ENCODE measurements around the gene SLC8A3.
"Not testable (repeated sequence)": the region's sequence is repeated elsewhere in the genome, so short reads cannot be mapped to it uniquely, and the experiment has no call there.

SLC8A3 gene

DNA sequence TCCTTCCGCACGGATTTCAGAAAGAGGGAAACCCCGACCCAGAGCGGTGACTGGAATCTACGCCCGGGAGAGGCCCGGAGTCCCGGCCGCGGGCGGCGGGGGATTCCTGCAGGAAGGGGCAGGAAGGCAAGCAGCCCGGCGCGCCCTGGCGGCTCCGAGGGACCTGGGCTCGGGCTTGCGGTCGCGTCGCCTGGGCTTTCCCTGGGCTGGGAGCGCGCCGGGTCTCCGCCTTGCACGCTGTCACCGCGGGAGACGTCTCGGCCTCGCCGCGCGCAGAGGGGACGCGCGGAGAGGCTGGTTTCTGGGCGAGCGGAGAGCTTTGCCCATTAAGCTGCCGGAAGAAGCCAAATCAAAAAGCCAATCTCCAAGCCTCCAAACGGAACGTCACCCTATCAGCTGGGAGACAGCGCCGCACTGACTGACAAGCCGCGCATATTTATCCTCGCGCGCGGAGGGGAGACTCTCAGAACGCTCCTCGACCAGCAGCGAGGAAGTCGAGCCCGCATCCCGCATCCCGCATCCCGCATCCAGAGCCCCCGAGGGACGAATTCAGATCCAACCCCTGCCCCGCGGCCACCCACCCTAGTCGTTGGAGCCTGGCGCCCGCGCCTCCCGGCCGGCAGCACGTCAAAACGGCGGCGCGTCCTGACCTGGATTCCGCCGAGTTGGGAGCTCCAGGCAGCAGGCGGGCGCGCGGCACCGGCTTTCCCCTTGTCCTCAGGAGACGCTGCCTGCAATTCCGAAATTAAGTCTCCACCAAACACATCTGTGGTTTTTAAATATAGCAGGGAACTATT lies at the start of gene SLC8A3:
SLC8A3 (minus strand) TSS at position 293 of the 797 bp plus-strand sequence. CDS start 20,529 bp downstream, outside the sequence.
- no peak for DNase-seq (ENCODE audit: low read depth in 2 of 2)

- no peak for DNase-seq (ENCODE audit: low read depth in 2 of 2)
Observed at GRCh38 chr14:70237710-70238109, 49.0 kb upstream of the SLC8A3 start.

GRCh38 chr14:70234066-70234950 lies 45.6 kb upstream of the SLC8A3 start:
- no peak for DNase-seq (ENCODE audit: low read depth in 2 of 2)

DNA sequence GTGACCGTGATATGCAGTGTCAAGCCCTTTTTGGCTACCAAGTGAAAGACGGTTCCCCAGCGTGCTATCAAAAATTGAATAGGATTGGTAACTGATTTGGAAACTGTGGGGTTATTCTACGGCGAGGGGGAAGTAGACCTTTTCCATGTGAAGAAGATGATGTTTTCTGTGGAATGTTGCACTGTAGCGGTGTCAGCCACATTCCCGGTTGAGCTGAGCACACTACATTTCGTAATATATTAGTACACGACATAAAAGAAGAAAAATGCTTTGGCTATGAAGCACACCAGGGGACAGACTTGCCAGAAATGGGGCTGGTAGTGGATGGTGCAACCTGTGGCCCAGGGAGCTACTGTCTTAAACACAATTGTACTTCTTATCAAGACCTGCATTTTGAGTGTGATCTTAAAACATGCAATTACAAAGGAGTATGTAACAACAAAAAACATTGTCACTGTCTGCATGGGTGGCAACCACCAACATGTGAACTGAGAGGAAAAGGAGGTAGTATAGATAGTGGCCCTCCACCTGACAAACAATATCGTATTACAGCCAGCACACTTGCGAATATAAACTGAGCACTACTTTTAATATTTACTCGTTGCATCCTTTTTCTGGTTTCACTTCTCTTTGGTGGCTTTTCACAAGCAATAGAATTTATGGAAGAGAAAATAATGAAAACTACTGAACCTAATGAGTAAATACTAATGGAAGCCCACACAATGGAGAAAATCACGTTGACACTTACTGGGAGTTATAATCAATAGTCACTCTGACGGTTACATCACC lies 43.2 kb upstream of the SLC8A3 start:
- DNase-seq (ENCODE audit: low read depth in 2 of 2), result not testable (repeated sequence)

DNA sequence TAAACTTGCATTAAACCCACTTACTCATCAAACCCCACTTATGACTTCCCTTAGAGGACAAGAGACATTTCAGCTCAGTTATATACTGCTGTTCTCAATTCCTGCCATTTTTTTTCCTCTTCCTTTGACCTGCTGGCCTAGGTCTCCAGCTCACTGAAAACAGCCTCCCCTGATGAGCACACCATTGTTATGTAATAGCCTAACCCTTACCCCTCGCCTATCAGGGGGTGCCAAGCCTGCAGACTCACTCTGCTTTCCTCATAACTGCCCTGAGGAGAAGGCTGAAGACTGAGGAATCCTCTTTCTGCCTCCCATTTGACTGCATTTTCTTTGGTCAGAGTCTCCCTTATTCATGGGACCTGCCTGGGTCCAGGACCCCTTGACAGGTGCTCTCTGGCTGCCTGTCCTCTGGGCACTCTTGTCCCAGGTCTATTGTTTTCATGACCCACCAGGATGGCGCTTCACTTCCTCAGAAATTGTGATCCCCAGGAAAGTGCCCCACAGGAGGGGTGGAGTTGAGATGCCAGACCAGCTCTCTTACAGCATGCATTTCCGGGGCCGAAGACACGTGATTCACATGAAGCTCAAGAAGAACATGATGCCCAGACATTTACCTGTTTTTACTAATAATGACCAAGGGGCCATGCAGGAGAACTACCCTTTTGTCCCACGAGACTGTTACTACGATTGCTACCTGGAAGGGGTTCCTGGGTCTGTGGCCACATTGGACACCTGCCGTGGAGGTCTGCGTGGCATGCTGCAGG lies 41.3 kb upstream of the SLC8A3 start:
- not testable (repeated sequence) for DNase-seq (ENCODE audit: low read depth in 2 of 2)

DNA sequence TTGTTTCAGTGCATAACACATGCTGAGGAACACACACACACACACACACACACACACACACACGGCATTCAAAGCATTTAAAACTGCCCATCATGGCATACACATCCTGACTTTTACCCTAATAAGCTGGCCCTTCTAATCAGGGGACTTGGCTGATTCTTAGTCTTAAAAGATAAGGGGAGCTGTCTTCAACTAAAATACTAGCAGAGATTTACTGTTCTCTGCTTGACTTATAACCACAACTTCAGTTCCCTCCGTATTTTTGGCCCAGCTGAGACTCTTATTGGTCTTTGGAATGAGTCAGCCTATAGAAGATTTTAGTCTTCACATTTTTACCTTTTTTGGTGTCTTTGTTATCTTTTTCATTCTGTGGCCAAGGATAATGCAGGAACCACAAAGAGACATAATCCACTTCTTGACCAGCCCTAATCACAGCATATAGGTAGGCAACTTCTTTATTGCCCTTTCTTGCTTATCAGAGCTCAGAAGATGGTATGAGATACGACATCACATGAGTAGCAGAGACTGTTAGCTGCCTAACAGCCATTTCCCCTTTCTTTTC lies 25.1 kb upstream of the SLC8A3 start:
- no peak for DNase-seq (ENCODE audit: low read depth in 2 of 2)

DNA sequence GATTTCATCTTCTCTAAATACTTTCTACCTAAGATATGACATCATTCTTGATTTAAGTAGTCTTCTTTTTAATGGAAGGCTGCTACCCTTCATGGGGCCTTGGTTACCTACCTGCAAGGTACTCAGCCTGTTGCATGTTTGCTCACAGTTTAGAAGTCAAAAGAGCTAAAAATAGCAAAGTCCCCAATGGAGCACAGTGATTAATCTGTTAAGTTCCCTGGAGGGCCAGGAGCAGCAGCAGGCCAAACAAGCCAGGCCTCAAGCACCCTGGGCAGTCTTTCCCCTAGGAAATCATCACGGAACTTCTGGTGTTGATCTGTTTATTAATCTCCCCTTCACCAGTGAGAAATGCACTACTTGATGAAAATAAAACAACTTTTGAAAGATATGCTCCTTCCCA lies 24.0 kb upstream of the SLC8A3 start:
- DNase-seq (ENCODE audit: low read depth in 2 of 2), result no peak

DNA sequence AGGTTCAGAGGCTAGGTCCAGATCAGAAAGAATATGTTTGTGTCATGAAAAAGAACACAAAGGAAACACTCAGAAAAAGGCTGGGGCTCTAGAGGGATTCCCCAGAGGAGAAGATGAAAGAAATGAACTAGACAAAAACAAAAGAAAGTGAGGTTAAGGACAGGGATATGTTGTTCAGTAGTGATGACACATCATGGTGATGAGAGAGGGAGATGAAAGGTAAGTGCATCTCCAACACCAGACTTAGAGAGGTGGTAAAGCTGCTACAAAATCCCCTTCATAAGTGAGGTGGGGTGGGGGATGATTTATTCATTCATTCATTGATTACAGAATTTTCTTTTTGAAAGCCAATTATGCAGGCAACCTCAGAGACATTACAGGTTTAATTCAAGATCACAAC lies 19.6 kb upstream of the SLC8A3 start:
- DNase-seq (ENCODE audit: low read depth in 2 of 2), result no peak

DNA sequence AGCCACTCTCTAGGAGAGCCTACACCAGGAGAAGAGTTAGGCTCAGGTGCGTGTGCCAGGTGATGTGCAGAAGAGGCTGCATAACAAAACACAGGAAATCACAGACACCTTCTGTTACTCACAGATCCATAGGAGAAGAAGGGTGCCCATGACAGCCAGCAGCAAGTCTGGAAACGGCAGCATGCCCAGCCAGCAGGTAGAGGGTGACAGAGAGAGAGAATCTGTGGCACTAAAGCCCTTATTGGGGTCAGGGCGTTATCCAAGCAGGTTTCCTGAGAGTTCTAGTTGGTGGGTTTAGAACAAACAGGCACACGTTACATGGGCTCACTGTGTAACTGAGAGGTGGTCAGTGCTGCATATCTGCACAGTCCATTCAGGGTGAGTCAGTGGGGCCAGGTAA lies 14.9 kb upstream of the SLC8A3 start:
- no peak for DNase-seq (ENCODE audit: low read depth in 2 of 2)

DNA sequence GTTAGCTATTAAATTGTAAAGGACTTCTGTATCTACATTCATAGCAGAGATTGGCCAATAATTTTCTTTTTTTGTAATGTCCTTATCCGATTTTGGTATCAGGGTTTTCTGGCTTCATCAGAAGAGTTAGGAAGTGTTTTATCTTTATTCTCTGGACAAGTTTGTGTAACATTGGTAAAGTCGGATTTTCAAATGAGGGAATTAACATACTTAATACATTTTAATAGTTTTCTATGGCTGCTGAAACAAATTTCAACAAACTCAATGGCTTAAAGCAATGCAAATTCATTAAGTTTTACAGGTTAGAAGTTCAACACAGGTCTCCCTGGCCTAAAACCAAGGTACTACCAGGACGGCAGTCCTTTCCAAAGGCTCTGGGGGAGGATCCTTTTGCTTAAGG lies 13.2 kb upstream of the SLC8A3 start:
- no peak for DNase-seq (ENCODE audit: low read depth in 2 of 2)

- DNase-seq (ENCODE audit: low read depth in 2 of 2), result no peak
Observed at GRCh38 chr14:70193396-70193795, 4.6 kb upstream of the SLC8A3 start.

- no peak for DNase-seq (ENCODE audit: low read depth in 2 of 2)
Observed at GRCh38 chr14:70192915-70193314, 4.2 kb upstream of the SLC8A3 start.

GRCh38 chr14:70190156-70190555 lies 1.4 kb upstream of the SLC8A3 start:
- DNase-seq (ENCODE audit: low read depth in 2 of 2), result no peak

- DNase-seq (ENCODE audit: low read depth in 2 of 2), result no peak
Observed at GRCh38 chr14:70189456-70190077, 816 bp upstream of the SLC8A3 start.

DNA sequence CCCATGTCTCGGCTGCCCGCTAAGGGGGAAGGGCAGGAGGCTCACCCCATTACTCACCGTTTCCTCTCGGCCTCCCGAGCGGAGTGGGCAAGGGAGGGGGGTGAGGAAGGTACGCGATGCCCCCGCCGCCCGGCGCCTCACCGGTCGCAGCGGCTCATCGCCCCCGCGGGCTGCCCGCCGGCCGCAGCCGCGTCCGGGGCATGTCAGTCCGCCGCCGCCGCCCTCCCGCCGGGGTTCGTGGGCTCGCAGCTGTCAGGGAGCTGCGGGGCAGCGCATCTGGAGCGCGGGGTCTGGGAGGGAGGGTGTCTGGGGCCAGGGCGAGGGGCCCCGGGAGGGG lies 461 bp downstream of the SLC8A3 start:
- DNase-seq (ENCODE audit: low read depth in 2 of 2), result no peak

DNA sequence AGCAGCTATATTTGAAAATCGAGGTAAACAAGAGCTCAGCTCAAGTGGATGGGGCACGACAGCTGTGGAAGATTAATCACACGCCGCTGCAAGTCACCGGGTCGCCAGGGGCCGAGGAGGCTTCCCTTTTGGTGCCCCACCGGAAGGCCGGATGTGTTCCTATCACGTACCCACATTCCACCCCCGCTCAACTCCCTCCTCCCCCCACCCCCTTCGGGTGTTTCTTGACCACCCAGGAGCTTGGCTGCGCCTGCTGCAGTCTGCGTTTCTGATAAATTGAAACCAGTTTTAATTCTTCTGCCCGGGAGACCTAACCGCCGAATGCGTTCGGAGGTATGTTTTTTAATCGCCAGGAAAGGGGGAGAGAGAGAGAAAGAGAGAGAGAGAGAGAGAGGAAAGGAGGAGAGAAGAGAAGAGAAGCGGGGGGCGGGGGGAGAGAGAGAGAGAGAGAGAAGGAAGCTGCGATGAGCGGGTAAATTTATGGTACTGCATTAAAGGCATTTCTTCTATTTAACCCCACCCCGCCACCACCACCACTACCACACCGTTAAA lies 1.8 kb downstream of the SLC8A3 start:
- DNase-seq (ENCODE audit: low read depth in 2 of 2), result no peak

- no peak for DNase-seq (ENCODE audit: low read depth in 2 of 2)
Observed at GRCh38 chr14:70183991-70184390, 4.8 kb downstream of the SLC8A3 start.

- DNase-seq (ENCODE audit: low read depth in 2 of 2), result no peak
Observed at GRCh38 chr14:70181276-70181675, 7.5 kb downstream of the SLC8A3 start.

- no peak for DNase-seq (ENCODE audit: low read depth in 2 of 2)
Observed at GRCh38 chr14:70180718-70181117, 8.0 kb downstream of the SLC8A3 start.

- no peak for DNase-seq (ENCODE audit: low read depth in 2 of 2)
Observed at GRCh38 chr14:70177081-70177800, 11.5 kb downstream of the SLC8A3 start.
